GM12878 (cell line): Measurements from ENCODE around the gene NF1.

ENCODE experiments used
- ATF7 ChIP-seq: fragments of 450-650 bp; IDR thresholded peaks from 2 replicates; pipeline ENCODE4 v1.6.1; 2016; ENCODE audit warnings: low read depth, mild to moderate bottlenecking
- CTCF ChIP-seq, 3 experiments: IDR thresholded peaks in 2 of 3; conservative IDR thresholded peaks in 1 of 3; 2 replicates each; pipeline ENCODE4 v1.5.1; 2011; ENCODE audit warnings: low read depth in 3 of 3, low read length in 3 of 3, mild to moderate bottlenecking in 3 of 3, control low read depth in 2 of 3, moderate library complexity in 2 of 3, inconsistent platforms in 1 of 3, mixed read lengths in 1 of 3; ENCODE audit not compliant: control insufficient read depth in 2 of 3, insufficient read depth in 1 of 3; ENCODE audit errors: extremely low read depth in 1 of 3
- EZH2 ChIP-seq: IDR thresholded peaks from 2 replicates; pipeline ENCODE4 v1.6.1; 2012; ENCODE audit warnings: low read depth, mild to moderate bottlenecking, control low read depth, inconsistent platforms, low read length, borderline replicate concordance; ENCODE audit not compliant: control insufficient read depth
- GABPA ChIP-seq: IDR thresholded peaks from 2 replicates; pipeline ENCODE4 v1.6.1; 2014; ENCODE audit warnings: antibody characterized with exemption, low read depth, mild to moderate bottlenecking, inconsistent platforms
- HCFC1 ChIP-seq: fragments of 150-350 bp; IDR thresholded peaks from 2 replicates; pipeline ENCODE4 v1.6.1; 2014; ENCODE audit warnings: low read length
- IRF3 ChIP-seq: fragments of 450-650 bp; IDR thresholded peaks from 2 replicates; pipeline ENCODE4 v1.6.1; 2014; ENCODE audit warnings: mild to moderate bottlenecking
- NFYA ChIP-seq: IDR thresholded peaks from 2 replicates; pipeline ENCODE4 v1.6.1; 2011; ENCODE audit warnings: low read depth, mild to moderate bottlenecking, low read length, improper control_type of control experiment, borderline replicate concordance
- NR2C1 ChIP-seq: fragments of 450-650 bp; IDR thresholded peaks from 2 replicates; pipeline ENCODE4 v1.6.1; 2017; ENCODE audit warnings: antibody characterized with exemption, mild to moderate bottlenecking, moderate library complexity
- NRF1 ChIP-seq: conservative IDR thresholded peaks from 2 replicates; pipeline ENCODE4 v1.6.1; 2011; ENCODE audit warnings: mild to moderate bottlenecking, low read depth, low read length, improper control_type of control experiment
- POLR2A ChIP-seq: IDR thresholded peaks from 2 replicates; pipeline ENCODE4 v1.6.1; 2011; ENCODE audit warnings: low read depth, mild to moderate bottlenecking, low read length
- POLR2AphosphoS2 ChIP-seq: IDR thresholded peaks from 2 replicates; pipeline ENCODE4 v1.6.1; 2011; ENCODE audit warnings: low read depth, mild to moderate bottlenecking, low read length, improper control_type of control experiment, moderate library complexity
- RAD21 ChIP-seq: IDR thresholded peaks from 2 replicates; pipeline ENCODE4 v1.6.1; 2011; ENCODE audit warnings: mild to moderate bottlenecking, low read depth, low read length, moderate library complexity; ENCODE audit not compliant: insufficient read depth
- REST ChIP-seq: IDR thresholded peaks from 2 replicates; pipeline ENCODE4 v1.6.1; 2012; ENCODE audit warnings: mild to moderate bottlenecking, low read depth, low read length
- ZBTB33 ChIP-seq: fragments of 450-650 bp; IDR thresholded peaks from 2 replicates; pipeline ENCODE4 v1.6.1; 2017; ENCODE audit warnings: mild to moderate bottlenecking

GRCh38 chr17:31329221-31329620 lies 234.4 kb downstream of the NF1 start:
- no peak for TF ChIP-seq NR2C1
- TF ChIP-seq CTCF (IDR thresholded peaks at IDR 0.05 in 2 of 3, conservative IDR thresholded peaks at IDR 0.05 in 1 of 3; ENCODE audit: control insufficient read depth in 2 of 3, extremely low read depth in 1 of 3, insufficient read depth in 1 of 3, low read depth in 3 of 3, low read length in 3 of 3) = no peak
- no peak for TF ChIP-seq ZBTB33
- TF ChIP-seq NFYA = no peak
- no peak for TF ChIP-seq IRF3
- TF ChIP-seq RAD21 = no peak
- no peak for TF ChIP-seq ATF7
- TF ChIP-seq GABPA = no peak
- TF ChIP-seq REST = no peak
- no peak for TF ChIP-seq NRF1
- no peak for TF ChIP-seq EZH2
- TF ChIP-seq POLR2A = no peak
- no peak for TF ChIP-seq POLR2AphosphoS2
- TF ChIP-seq HCFC1 = no peak
